Duodenal mucosa (tissue), 2 donors: ENCODE measurements around the gene FAM13B.

ENCODE experiments used
- H3K27ac ChIP-seq: one replicate; pipeline ENCODE4 v1.7.0; 2013; ENCODE audit warnings: low read depth, low read length
- H3K27me3 ChIP-seq, 2 donors: one replicate each; pipeline ENCODE4 v1.7.0; 2013; ENCODE audit warnings: low read length in 2 of 2, control low read depth in 1 of 2; ENCODE audit not compliant: insufficient read depth in 2 of 2, control insufficient read depth in 1 of 2
- H3K36me3 ChIP-seq, 2 donors: one replicate each; pipeline ENCODE4 v1.7.0; 2013; ENCODE audit warnings: low read length in 2 of 2, control low read depth in 1 of 2; ENCODE audit not compliant: insufficient read depth in 2 of 2, control insufficient read depth in 1 of 2
- H3K4me1 ChIP-seq, 2 donors: one replicate each; pipeline ENCODE4 v1.7.0; 2013; ENCODE audit warnings: low read length in 2 of 2, control low read depth in 1 of 2; ENCODE audit not compliant: insufficient read depth in 2 of 2, control insufficient read depth in 1 of 2
- H3K4me3 ChIP-seq, 2 donors: one replicate each; pipeline ENCODE4 v1.7.0; 2013; ENCODE audit warnings: low read length in 2 of 2, low read depth in 1 of 2
- H3K9ac ChIP-seq, 2 donors: one replicate each; pipeline ENCODE4 v1.7.0; 2013; ENCODE audit warnings: low read length in 2 of 2, low read depth in 1 of 2
- H3K9me3 ChIP-seq, 2 donors: one replicate each; pipeline ENCODE4 v1.7.0; 2013; ENCODE audit warnings: low read length in 2 of 2, control low read depth in 1 of 2; ENCODE audit not compliant: control insufficient read depth in 1 of 2

The FAM13B gene

GRCh38 chr5:137916923-137917322 lies 116.0 kb downstream of the FAM13B start:
- Histone ChIP-seq H3K4me3 (no peak overlapping the region), H3K27ac (no peak overlapping the region), H3K4me1 (no peaks in the 10 kb centered on the region), H3K9me3 (peaks cover 7 to 10% of the 10 kb centered on the region in 2 donors), H3K36me3 (no peaks in the 10 kb centered on the region), H3K27me3 (no peaks in the 10 kb centered on the region), H3K9ac (no peak overlapping the region)

GRCh38 chr5:137914758-137915157 lies 118.1 kb downstream of the FAM13B start:
- H3K9me3 ChIP-seq: peaks cover 7 to 10% of the 10 kb centered on the region in 2 donors
- H3K9ac ChIP-seq: no peak overlapping the region
- H3K4me3 ChIP-seq: no peak overlapping the region
- no peaks in the 10 kb centered on the region for H3K4me1 ChIP-seq
- no peaks in the 10 kb centered on the region for H3K27me3 ChIP-seq
- H3K36me3 ChIP-seq: no peaks in the 10 kb centered on the region
- H3K27ac ChIP-seq: no peak overlapping the region

GRCh38 chr5:137902408-137903133 lies 130.3 kb downstream of the FAM13B start:
- no peaks in the 10 kb centered on the region for H3K27me3 ChIP-seq
- no peaks in the 10 kb centered on the region for H3K4me1 ChIP-seq
- no peak overlapping the region for H3K27ac ChIP-seq
- no peaks in the 10 kb centered on the region for H3K36me3 ChIP-seq
- no peak overlapping the region for H3K9ac ChIP-seq
- H3K4me3 ChIP-seq: no peak overlapping the region
- no peaks in the 10 kb centered on the region for H3K9me3 ChIP-seq

- Histone ChIP-seq H3K4me1 (no peaks in the 10 kb centered on the region), H3K27ac (no peak overlapping the region), H3K27me3 (no peaks in the 10 kb centered on the region), H3K4me3 (no peak overlapping the region), H3K9ac (no peak overlapping the region), H3K36me3 (no peaks in the 10 kb centered on the region), H3K9me3 (no peaks in the 10 kb centered on the region)
These were observed 131.7 kb downstream of the FAM13B start for GRCh38 chr5:137901011-137901817.

- no peak overlapping the region for H3K4me3 ChIP-seq
- no peak overlapping the region for H3K27ac ChIP-seq
- H3K4me1 ChIP-seq: no peaks in the 10 kb centered on the region
- H3K27me3 ChIP-seq: no peaks in the 10 kb centered on the region
- no peaks in the 10 kb centered on the region for H3K9me3 ChIP-seq
- no peak overlapping the region for H3K9ac ChIP-seq
- H3K36me3 ChIP-seq: no peaks in the 10 kb centered on the region
These were observed 133.4 kb downstream of the FAM13B start for GRCh38 chr5:137899493-137899892.

- Histone ChIP-seq H3K27ac (no peak overlapping the region), H3K27me3 (no peaks in the 10 kb centered on the region), H3K9me3 (no peaks in the 10 kb centered on the region), H3K4me3 (no peak overlapping the region), H3K4me1 (no peaks in the 10 kb centered on the region), H3K36me3 (no peaks in the 10 kb centered on the region), H3K9ac (no peak overlapping the region)
These were observed 136.3 kb downstream of the FAM13B start for GRCh38 chr5:137896560-137896959.

GRCh38 chr5:137894586-137894985 lies 138.3 kb downstream of the FAM13B start:
- no peak overlapping the region for H3K9ac ChIP-seq
- no peaks in the 10 kb centered on the region for H3K9me3 ChIP-seq
- H3K36me3 ChIP-seq: no peaks in the 10 kb centered on the region
- peaks cover 0 to 4% of the 10 kb centered on the region in 2 donors for H3K4me1 ChIP-seq
- no peak overlapping the region for H3K27ac ChIP-seq
- H3K4me3 ChIP-seq: no peak overlapping the region
- H3K27me3 ChIP-seq: no peaks in the 10 kb centered on the region

- Histone ChIP-seq H3K4me3 (no peak overlapping the region), H3K9me3 (no peaks in the 10 kb centered on the region), H3K9ac (no peak overlapping the region), H3K27me3 (no peaks in the 10 kb centered on the region), H3K36me3 (no peaks in the 10 kb centered on the region), H3K4me1 (peaks cover 0 to 4% of the 10 kb centered on the region in 2 donors), H3K27ac (no peak overlapping the region)
These were observed 141.0 kb downstream of the FAM13B start for GRCh38 chr5:137891849-137892248.

GRCh38 chr5:137890845-137891244 lies 142.0 kb downstream of the FAM13B start:
- H3K36me3 ChIP-seq: no peaks in the 10 kb centered on the region
- no peaks in the 10 kb centered on the region for H3K27me3 ChIP-seq

More at GRCh38 chr5:137890845-137891244, 142.0 kb downstream of the FAM13B start:
- no peak overlapping the region for H3K27ac ChIP-seq
- H3K9me3 ChIP-seq: no peaks in the 10 kb centered on the region
- H3K4me3 ChIP-seq: no peak overlapping the region
- H3K4me1 ChIP-seq: peaks cover 0 to 4% of the 10 kb centered on the region in 2 donors
- no peak overlapping the region for H3K9ac ChIP-seq
